Panc1 (cell line): ENCODE results near the gene ATP2A3.

Source experiments
- CTCF ChIP-seq: fragments of 450-650 bp; IDR thresholded peaks from 2 replicates; pipeline ENCODE4 v1.5.1; 2017; ENCODE audit warnings: mild to moderate bottlenecking
- POLR2AphosphoS5 ChIP-seq: IDR thresholded peaks from 2 replicates; pipeline ENCODE4 v1.6.1; 2012; ENCODE audit warnings: mild to moderate bottlenecking, low read depth, low read length, moderate library complexity
- REST ChIP-seq, 2 experiments: IDR thresholded peaks; 2 replicates each; pipeline ENCODE4 v1.6.1; 2011 to 2012; ENCODE audit warnings: low read depth in 2 of 2, control low read depth in 1 of 2, low read length in 1 of 2, mild to moderate bottlenecking in 1 of 2, moderate library complexity in 1 of 2; ENCODE audit not compliant: insufficient read depth in 1 of 2
- SIN3A ChIP-seq: IDR thresholded peaks from 2 replicates; pipeline ENCODE4 v1.6.1; 2012; ENCODE audit warnings: low read depth, mild to moderate bottlenecking, low read length, moderate library complexity, borderline replicate concordance; ENCODE audit not compliant: insufficient read depth
- TCF7L2 ChIP-seq: IDR thresholded peaks from 2 replicates; pipeline ENCODE4 v1.6.1; 2011; ENCODE audit warnings: mild to moderate bottlenecking, low read depth, low read length, inconsistent platforms

- TF ChIP-seq CTCF (no peak), REST (IDR thresholded peaks at IDR 0.05; ENCODE audit: insufficient read depth in 1 of 2, low read depth in 2 of 2, low read length in 1 of 2) (no peak), POLR2AphosphoS5 (no peak), SIN3A (no peak), TCF7L2 (no peak)
Measured at GRCh38 chr17:3935825-3936355, 28.3 kb downstream of the ATP2A3 start.
